NCI-H2081 treated with DMSO at 0.1 percent for 48 hours (cell line): Measurements from ENCODE around the gene SPANXA1.
"Not testable (repeated sequence)": the region's sequence is repeated elsewhere in the genome, so short reads cannot be mapped to it uniquely, and the experiment has no call there.

Source experiments
- DNase-seq: peaks from one replicate; lab custom pipeline; 2025; lab: John Stamatoyannopoulos, UW

SPANXA1 gene

GRCh38 chrX:141584638-141585037 is at the start of gene SPANXA1:
SPANXA1 (minus strand) TSS chrX:141584738; CDS start chrX:141584678, 60 bp downstream.
- DNase-seq = not testable (repeated sequence)

GRCh38 chrX:141632124-141632523 is 47.6 kb upstream of the SPANXA1 start:
- no peak for DNase-seq

- no peak for DNase-seq
These were observed 34.8 kb upstream of the SPANXA1 start for GRCh38 chrX:141619336-141619735.

GRCh38 chrX:141609111-141609510 is 24.6 kb upstream of the SPANXA1 start:
- no peak for DNase-seq

GRCh38 chrX:141589408-141589807 is 4.9 kb upstream of the SPANXA1 start, which contains the start of gene SPANXA2:
SPANXA2 (plus strand) TSS chrX:141589708; CDS start chrX:141589768, 60 bp downstream.
- DNase-seq = not testable (repeated sequence)

GRCh38 chrX:141542551-141542950 is 42.0 kb downstream of the SPANXA1 start:
- DNase-seq = not testable (repeated sequence)
